ENCODE results near the gene HERPUD1. TPM values are rescaled to one million over a fixed set of nuclear protein-coding genes. Genes with fewer than 3 reads are reported as not detected.
A peak's percentile ranks its signal among the peaks of the same experiment; 100 is the strongest.

HERPUD1 gene
- polyA plus RNA-seq, 1 experiment, result 215 TPM

DNA sequence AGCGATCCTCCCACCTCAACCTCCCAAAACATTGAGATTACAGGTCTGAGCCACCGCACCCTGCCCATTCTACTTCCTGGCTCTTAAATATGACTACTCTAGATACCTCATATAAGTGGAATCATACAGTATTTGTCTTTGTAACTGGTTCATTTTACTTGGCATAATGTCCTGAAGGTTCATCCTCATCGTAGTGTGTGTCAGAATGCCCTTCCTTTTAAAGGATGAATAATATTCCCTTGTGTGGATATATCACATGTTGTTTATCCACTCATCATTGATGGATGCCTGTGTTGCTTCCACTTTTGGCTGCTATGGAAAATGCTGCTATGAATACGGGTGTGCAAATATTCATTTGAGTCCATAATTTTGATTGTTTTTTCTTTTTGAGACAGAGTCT, 24.1 kb downstream of the HERPUD1 start:
- POLR2A ChIA-PET, result no interaction called here
- Histone ChIP-seq H3K4me3 (ENCODE audit: low read depth, low read length) (no peak overlapping the region), H3K27me3 (ENCODE audit: control insufficient read depth, insufficient read depth, low read length) (no peaks in the 10 kb centered on the region), H3K27ac (ENCODE audit: low read depth, low read length) (no peak overlapping the region), H3K9me3 (ENCODE audit: control insufficient read depth, insufficient read depth, low read length) (no peaks in the 10 kb centered on the region; the same call in 1 of the 2 replicates)
- CTCF ChIA-PET, result interaction anchor here (1.0 kb wide), 1 partner anchor 10 kb away, joined by 3 read pairs; no protein-coding TSS in a partner anchor
- TF ChIP-seq, protein P1, sequence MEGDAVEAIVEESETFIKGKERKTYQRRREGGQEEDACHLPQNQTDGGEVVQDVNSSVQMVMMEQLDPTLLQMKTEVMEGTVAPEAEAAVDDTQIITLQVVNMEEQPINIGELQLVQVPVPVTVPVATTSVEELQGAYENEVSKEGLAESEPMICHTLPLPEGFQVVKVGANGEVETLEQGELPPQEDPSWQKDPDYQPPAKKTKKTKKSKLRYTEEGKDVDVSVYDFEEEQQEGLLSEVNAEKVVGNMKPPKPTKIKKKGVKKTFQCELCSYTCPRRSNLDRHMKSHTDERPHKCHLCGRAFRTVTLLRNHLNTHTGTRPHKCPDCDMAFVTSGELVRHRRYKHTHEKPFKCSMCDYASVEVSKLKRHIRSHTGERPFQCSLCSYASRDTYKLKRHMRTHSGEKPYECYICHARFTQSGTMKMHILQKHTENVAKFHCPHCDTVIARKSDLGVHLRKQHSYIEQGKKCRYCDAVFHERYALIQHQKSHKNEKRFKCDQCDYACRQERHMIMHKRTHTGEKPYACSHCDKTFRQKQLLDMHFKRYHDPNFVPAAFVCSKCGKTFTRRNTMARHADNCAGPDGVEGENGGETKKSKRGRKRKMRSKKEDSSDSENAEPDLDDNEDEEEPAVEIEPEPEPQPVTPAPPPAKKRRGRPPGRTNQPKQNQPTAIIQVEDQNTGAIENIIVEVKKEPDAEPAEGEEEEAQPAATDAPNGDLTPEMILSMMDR (IDR thresholded peaks at IDR 0.05; ENCODE audit: low read depth, low read length), result no peak
- DNase-seq (ENCODE audit: low read depth, low spot score), result no peak

DNA sequence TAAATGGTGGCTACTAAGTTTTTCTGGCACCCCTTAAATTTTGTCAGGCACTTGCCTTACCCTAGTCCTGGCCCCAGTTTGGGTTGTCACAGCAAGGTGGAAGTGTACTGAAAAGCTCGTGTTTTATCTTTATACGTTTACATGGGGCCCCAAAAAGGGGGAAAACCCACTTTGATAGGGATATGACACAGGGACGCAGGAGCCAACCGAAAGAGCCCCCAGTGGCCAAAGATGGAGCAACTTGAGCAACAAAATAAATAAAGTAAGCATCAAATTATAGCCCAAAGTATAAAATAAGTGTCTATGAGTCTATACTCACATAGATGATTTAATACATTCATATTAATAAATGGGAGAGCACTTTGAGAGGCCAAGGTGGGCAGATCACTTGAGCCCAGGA, 24.8 kb downstream of the HERPUD1 start:
- no peak overlapping the region for H3K4me3 ChIP-seq (ENCODE audit: low read depth, low read length)
- ChIA-PET CTCF (interaction anchor here (1.0 to 1.6 kb wide), 4 partner anchors 9 to 93 kb away, joined by 3 to 10 read pairs (median 5); no protein-coding TSS in a partner anchor), POLR2A (no interaction called here)
- H3K9me3 ChIP-seq (ENCODE audit: control insufficient read depth, insufficient read depth, low read length), result no peaks in the 10 kb centered on the region; the same call in 1 of the 2 replicates
- no peak for DNase-seq (ENCODE audit: low read depth, low spot score)
- H3K27ac ChIP-seq (ENCODE audit: low read depth, low read length), result no peak overlapping the region
- no peaks in the 10 kb centered on the region for H3K27me3 ChIP-seq (ENCODE audit: control insufficient read depth, insufficient read depth, low read length)
- TF ChIP-seq, protein P1 (IDR thresholded peaks at IDR 0.05; ENCODE audit: low read depth, low read length), result no peak; the same call in 1 of the 2 replicates

DNA sequence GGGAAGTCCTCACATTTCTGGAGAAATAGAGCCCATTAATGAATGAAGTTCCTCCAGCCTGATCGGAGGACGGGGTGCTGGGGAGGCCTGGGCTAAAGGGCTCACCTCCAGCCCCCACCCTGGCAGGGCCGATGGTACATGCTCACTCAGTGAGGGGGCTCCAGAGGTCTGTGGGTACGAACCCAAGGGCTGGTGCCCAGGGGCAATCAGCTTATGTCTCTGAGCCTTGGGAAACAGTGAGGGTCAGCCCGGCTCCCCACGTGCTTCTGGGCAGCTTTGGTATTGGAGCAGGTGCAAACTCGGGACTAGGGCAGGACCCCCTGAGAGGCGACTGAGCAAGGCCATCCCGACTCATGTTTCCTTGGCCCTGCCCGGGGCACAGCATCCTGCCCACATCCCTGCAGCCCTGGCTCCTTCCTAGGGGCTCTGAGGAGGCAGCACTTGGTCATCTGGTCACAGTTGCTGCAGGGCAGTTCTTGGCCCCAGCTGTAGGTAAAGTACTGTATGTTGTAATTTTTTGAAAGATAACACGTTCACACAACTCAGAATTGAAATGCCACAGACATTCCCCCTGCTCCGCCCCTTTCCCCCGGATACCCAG, 28.8 kb downstream of the HERPUD1 start:
- TF ChIP-seq, protein P1 (IDR thresholded peaks at IDR 0.05; ENCODE audit: low read depth, low read length), result no peak
- H3K27me3 ChIP-seq (ENCODE audit: control insufficient read depth, insufficient read depth, low read length), result no peaks in the 10 kb centered on the region
- H3K9me3 ChIP-seq (ENCODE audit: control insufficient read depth, insufficient read depth, low read length), result peaks cover 4% of the 10 kb centered on the region; the same call in 1 of the 2 replicates
- no peak for DNase-seq (ENCODE audit: low read depth, low spot score)
- H3K4me3 ChIP-seq (ENCODE audit: low read depth, low read length), result no peak overlapping the region
- POLR2A ChIA-PET, result interaction anchor here (1.0 to 1.6 kb wide), 2 partner anchors 15 to 29 kb away, joined by 3 read pairs; no protein-coding TSS in a partner anchor
- CTCF ChIA-PET, result no interaction called here
- H3K27ac ChIP-seq (ENCODE audit: low read depth, low read length), result peak overlapping the region; percentile 21

DNA sequence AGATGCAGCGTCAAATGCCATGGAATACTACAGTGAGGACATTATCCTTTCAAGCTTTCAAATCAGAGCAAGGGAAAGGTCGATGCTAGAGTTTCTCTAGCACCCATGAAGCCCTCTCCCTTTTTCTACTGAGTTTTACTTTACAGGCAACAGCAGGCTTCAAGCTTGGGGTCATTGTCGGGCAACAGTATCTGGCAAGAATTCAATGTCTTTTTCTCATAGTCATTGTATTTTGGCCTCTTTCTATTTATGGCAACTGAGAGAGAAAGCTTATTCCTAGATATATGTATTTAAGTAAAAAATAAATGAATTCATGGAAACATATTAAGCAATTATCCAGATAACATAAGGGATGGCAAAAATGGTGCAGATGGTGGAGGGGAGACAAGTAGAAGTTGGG, 29.4 kb downstream of the HERPUD1 start:
- POLR2A ChIA-PET, result interaction anchor here (1.0 to 1.6 kb wide), 2 partner anchors 16 to 30 kb away, joined by 3 read pairs; no protein-coding TSS in a partner anchor
- DNase-seq (ENCODE audit: low read depth, low spot score), result no peak
- TF ChIP-seq, protein P1 (IDR thresholded peaks at IDR 0.05; ENCODE audit: low read depth, low read length), result no peak
- Histone ChIP-seq H3K4me3 (ENCODE audit: low read depth, low read length) (no peak overlapping the region), H3K27ac (ENCODE audit: low read depth, low read length) (no peak overlapping the region), H3K27me3 (ENCODE audit: control insufficient read depth, insufficient read depth, low read length) (no peaks in the 10 kb centered on the region), H3K9me3 (ENCODE audit: control insufficient read depth, insufficient read depth, low read length) (peaks cover 4% of the 10 kb centered on the region; the same call in 1 of the 2 replicates)
- CTCF ChIA-PET, result interaction anchor here (0.7 kb wide), 1 partner anchor 132 kb away, joined by 4 read pairs; no protein-coding TSS in a partner anchor

DNA sequence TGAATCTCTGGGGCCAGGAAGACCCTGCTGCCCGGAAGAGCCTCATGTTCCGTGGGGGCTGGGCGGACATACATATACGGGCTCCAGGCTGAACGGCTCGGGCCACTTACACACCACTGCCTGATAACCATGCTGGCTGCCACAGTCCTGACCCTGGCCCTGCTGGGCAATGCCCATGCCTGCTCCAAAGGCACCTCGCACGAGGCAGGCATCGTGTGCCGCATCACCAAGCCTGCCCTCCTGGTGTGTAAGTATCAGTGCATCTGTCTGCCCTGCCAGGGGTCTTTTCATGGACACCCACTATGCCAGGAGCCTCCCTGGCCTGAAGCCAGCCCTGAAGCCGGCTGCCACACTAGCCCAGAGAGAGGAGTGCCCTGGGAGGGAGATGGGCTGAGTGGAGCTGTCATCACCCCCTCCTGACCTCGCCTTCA, 29.9 kb downstream of the HERPUD1 start, which contains the start of gene CETP:
Gene CETP, plus strand, starts transcription at position 100 of the 431 bp plus-strand sequence. Its CDS starts 30 bp downstream, at position 130.
- DNase-seq (ENCODE audit: low read depth, low spot score), result no peak
- H3K9me3 ChIP-seq (ENCODE audit: control insufficient read depth, insufficient read depth, low read length), result peaks cover 4% of the 10 kb centered on the region; the same call in 1 of the 2 replicates
- ChIA-PET POLR2A (interaction anchor here (1.0 to 1.6 kb wide), 2 partner anchors 16 to 30 kb away, joined by 3 read pairs; no protein-coding TSS in a partner anchor), CTCF (interaction anchor here (0.7 to 1.8 kb wide), 2 partner anchors 10 to 131 kb away, joined by 4 to 8 read pairs; no protein-coding TSS in a partner anchor)
- TF ChIP-seq, protein P1 (IDR thresholded peaks at IDR 0.05; ENCODE audit: low read depth, low read length), result no peak
- peak within 1 kb of the TSS; percentile 21 for H3K27ac ChIP-seq (ENCODE audit: low read depth, low read length)
- no peak within 1 kb of the TSS for H3K4me3 ChIP-seq (ENCODE audit: low read depth, low read length)
- no peaks in the 10 kb centered on the region for H3K27me3 ChIP-seq (ENCODE audit: control insufficient read depth, insufficient read depth, low read length)
